Measurements from ENCODE around the gene NTNG2.

- TF ChIP-seq POLR2A (IDR thresholded peaks at IDR 0.05) (no peak), CTCF (IDR thresholded peaks at IDR 0.05) (no peak)
Observed at GRCh38 chr9:132163457-132163875, 1.6 kb downstream of the NTNG2 start.
